ENCODE results near the gene DNMT3B.
"Not testable (repeated sequence)": the region's sequence is repeated elsewhere in the genome, so short reads cannot be mapped to it uniquely, and the experiment has no call there.

DNMT3B gene

DNA sequence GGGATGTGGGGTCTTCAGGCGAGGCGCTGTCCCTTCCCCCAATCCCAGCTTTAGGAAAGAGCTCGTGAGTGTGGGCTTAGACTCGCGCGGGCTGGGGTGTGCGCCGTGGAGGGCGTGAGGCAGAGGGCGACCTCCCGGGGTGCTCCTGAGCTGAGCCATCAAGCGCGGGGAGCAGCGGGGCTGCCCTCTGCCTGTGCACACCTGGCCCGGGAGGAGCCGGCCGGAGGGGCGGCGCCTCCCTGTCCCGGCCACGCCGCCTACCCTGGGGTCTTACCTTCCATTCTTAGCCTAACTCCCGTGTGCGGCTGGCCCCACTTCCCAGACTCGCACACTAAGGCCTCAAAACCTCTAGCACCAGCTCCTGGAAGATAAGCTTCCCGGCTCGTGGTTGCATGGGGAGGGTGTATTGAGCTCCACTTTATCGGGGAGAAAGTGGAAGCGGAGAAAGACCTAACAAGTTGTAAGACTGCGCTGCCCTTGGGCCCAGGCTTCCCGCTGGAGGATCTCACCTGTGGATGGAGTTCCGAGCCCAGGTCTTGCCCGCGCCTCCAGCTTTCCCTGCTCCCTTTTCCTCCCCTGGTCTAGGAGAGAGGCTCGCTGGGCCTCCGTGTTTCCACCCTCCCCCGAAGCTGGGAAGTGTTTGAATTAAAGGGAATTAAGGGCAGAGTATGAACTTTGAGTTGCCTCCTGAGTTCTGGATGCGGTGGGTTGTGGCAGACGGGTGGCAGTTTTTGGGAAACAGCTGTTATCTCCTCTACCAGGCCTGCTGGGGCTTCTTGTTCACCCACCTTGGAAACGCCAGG is 1.2 kb downstream of the DNMT3B start:
- DNase-seq = no peak

DNA sequence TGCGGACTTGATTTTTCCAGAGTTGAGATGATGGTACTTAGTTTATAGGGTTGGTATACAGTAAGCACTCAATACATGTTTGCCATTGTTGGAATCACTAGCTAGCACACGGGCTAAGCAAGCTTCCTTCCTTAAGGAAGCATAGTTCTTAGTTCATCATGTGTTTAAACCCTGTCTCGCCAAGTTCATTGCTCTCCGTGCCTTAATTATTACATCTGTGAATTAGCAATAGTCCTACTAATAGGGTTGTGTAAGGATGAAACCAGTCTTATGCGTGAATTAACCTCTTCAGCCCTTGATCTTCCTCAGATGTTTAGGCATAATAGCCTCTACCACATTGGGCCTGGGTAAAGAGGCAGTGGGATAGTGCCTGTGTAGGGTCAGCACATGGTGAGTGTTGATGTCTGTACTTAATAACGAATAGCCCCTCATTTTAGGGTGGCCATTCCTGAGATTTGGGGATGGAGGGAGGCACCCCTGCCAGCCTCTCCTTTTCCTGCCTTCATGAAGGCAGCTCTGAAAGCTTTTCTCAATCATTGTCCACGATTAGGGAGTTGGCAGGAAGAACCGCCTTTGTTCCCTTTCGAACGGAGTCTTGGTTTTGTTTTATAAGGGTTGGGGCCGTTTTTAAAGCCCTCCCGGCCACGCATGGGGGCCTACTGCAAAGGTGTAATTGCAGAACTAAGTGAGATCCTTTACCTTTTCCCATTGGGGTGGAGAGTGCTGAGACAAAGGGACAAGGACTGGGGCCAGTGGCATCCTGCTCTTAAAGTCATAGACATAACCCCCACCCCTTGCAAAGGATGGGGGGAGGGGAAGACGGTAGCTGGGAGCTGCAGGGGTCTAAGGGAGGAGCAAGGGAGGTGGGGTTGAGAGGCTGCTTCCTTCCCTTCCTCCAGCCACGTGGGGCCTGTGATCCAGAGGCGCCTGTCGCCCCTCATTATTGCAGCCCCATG is 2.1 kb downstream of the DNMT3B start:
- DNase-seq = no peak

DNA sequence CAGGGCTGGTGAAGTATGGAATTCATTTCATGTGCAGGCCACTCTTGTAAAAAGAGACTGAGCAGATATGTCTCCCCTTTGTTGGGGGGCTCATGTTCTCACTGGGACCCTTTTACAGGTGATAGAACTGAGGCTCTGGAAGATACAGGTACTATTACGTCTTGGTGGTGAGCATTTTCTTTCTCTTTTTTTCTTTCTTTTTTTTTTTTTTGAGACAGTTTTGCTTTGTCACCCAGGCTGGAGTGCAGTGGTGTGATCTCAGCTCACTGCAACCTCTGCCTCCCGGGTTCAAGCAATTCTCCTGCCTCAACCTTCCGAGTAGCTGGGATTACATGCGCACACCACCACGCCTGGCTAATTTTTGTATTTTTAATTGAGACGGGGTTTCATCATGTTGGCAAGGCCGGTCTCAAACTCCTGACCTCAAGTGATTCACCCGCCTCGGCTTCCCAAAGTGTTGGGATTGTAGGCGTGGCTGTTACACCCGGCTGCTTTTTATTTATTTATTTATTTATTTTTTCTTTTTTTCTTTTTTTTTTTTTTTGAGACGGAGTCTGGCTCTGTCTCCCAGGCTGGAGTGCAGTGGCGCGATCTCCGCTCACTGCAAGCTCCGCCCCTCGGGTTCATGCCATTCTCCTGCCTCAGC is 3.2 kb downstream of the DNMT3B start:
- DNase-seq = not testable (repeated sequence)

DNA sequence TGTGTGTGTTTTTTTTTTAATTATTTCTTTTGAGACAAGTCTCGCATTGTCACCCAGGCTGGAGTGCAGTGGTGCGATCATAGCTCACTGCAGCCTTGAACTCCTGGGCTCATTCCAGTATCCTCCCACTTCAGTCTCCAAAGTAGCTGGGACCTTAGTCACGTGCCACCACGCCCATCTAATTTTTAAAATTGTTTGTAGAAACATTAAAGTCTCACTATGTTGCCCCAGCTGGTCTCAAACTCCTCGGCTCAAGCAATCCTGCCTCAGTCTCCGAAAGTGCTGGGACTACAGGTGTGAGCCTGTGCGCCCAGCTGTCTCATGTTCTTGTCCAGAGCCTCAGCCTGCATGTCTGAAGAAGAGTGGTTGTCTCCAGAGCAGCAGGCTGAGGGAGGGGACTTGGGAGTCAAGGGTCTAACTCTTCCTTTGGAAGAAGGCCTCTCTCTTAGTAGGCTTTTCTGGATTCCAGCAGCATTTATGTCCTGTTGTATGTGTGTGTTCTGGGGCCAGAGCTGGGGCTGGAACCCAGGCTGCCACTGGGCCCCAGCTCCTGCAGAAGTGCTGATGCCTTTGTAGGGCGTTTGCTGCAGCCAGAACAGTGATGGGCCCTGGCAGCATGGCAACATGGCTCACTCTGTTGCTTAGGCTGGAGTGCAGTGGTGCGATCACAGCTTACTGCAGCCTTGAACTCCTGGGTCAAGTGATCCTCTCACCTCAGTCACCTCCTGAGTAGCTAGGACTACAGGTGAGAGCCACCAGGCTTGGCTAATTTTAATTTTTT is 5.4 kb downstream of the DNMT3B start:
- DNase-seq = no peak

DNA sequence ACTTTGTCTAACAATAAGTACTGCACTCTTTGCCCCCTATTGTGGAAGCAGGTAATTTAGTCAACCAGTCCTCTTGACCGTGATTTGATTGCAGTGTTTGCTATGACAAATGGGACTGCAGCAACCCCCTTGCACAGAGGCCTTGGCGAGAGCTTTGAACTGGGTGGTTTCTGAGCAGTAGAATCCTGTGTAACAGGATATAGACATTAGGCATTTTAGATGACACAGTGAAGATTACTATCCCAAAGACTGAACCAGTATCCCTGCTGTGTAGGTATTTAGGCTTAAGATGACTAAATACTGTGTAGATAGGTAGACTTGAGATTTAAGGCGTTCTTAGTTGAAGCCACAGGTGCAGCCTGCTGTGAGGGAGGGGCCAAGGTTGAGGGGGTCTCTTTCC is 9.9 kb downstream of the DNMT3B start:
- DNase-seq = no peak

DNA sequence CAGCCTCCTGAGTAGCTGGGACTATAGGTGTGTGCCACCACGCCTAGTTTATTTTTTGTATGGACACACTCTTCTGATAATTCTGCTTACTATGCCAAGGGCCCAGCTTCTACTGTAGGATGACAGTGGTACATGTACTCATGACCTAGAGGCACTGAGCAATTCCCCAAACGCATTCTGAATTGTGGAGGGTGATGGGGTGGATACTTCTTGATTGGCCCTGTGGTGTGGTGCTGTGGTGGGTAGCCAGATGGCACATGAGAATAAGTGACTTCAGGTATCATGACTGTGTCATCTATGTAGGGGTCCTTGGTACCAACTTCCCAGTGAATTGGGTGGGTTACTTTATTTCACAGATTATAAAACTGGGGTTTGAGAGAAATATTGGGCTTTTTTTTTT is 11.0 kb downstream of the DNMT3B start:
- no peak for DNase-seq

DNA sequence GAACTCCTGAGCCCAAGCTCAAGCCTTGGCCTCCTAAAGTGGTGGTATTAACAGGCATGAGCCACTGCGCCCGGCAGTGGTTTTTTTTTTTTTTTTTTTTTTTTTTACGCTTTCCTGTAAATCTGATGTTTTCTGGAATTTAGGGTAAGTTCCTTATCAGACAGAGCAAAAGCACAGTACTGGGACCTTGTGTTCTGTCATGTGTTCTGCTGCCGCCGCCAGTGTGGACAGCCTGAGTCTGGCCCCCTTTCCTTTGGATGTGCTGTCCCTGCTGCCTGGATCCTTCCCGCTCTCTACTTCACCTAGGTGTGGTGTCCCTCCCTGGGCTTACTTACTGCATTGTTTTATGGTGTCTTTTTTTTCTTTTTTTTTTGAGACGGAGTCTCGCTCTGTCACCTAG is 11.7 kb downstream of the DNMT3B start:
- DNase-seq = no peak

DNA sequence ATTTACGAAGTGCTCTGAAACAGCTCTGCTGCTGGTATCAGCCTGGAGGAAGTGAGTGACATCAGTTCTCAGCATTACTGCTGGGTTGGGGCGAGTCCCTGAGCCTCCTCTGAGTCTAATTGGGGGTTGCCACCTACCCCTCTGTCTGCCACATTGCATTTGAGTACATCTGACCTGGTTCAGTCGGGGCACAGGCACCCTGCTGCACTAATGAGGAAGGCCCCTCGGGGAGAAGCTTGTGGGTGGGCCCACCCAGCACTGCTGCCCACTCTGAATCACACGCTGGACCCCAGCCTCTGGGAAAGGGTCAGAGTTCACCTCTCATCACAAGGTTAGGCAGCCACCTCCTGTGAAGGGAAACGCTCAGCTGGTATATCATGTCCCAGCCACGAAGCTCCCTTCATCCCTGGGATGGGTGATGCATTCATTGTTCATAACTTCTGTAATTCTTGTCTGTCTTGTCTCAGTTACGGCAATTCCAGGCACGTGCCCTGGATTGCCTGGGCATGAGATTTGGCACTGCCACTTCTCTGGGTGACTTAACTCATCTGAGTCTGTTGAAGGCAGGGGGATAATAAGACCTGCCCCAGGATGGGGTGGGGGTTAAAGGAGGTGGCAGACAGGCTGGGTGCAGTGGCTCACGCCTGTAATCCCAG is 13.3 kb downstream of the DNMT3B start:
- no peak for DNase-seq

DNA sequence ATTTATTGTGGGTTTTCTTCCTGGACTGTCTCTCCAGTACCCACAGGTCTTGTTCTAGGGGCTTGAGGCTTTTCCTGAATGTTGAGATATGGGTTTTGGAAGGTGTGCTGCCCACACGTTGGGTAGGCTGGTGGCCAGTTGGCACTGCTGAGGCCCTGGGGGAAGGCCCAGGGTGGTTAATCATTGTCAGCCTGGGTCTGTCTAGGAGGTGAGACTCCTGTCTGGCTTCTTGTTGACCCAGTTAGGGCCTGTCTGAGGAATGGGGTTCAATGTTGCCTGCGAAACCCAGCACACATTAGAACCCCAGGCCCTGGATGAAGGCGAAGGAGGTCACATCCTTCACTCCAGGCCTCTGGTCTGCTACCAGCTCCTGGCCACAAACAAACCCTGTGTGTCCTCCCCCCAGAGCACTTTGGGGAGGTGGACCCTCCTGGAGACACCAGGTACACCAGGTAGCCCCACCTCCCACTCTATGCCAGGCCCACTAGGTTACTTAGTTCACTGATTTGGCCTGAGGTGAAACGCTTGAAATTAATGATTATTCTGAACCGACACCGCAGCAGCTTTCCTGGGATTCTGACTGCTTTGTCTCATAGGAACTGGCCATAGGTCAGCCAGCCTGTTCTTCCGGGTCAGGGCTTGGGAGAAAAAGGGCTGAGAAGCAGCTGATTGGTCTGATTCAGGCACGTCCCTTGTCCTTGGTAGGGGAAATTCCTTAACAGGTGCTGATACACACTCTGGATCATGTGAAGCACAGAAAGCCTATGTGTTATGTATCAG is 15.2 kb downstream of the DNMT3B start:
- no peak for DNase-seq

DNA sequence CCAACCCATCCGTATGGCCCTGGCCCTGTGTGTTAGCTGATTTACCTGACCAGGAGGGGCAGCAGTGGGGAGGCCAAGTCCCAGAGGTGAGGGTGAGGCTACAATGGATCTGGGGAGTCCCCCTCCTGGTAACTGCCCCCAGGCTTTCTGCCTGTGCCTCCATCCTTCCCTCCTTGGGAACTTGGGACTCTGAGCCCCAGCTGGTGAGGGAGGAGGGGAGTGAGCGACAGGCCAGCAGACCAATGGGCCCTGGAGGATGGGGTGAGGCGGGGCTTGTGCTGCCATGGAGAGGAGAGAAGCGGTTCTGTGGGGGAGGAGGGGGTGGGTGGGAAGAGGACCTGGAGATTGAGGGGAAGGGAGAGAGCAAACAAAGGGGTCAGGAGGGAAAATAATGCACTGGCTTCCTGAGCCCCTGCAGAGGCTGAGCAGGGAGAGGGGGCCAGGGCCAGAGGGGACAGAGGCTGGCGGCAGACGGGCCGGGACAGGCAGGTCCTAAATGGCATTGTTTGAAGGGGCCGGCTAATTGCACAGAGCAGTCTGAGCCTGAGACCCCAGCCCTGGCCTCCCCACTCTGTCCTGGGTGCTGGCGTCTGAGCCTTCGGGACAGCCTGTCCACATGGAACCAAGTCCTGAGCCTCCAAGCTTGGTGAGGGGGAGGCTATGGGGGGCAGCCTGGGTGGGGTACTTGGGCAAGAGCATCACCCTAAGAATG is 17.5 kb downstream of the DNMT3B start:
- DNase-seq = no peak

DNA sequence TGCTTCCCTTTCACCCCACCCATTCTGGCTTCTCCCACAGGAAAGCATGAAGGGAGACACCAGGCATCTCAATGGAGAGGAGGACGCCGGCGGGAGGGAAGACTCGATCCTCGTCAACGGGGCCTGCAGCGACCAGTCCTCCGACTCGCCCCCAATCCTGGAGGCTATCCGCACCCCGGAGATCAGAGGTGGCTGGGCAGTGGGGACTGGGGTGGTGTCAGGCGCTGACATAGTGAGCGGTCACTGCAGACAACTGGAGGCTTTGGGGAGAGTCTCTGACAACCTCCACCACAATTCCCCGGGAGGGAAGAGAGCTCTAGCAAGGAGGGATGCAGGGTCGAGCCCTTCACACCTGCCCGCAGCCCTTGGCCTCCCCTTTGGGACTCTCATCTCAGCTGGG is 18.1 kb downstream of the DNMT3B start:
- DNase-seq = no peak

DNA sequence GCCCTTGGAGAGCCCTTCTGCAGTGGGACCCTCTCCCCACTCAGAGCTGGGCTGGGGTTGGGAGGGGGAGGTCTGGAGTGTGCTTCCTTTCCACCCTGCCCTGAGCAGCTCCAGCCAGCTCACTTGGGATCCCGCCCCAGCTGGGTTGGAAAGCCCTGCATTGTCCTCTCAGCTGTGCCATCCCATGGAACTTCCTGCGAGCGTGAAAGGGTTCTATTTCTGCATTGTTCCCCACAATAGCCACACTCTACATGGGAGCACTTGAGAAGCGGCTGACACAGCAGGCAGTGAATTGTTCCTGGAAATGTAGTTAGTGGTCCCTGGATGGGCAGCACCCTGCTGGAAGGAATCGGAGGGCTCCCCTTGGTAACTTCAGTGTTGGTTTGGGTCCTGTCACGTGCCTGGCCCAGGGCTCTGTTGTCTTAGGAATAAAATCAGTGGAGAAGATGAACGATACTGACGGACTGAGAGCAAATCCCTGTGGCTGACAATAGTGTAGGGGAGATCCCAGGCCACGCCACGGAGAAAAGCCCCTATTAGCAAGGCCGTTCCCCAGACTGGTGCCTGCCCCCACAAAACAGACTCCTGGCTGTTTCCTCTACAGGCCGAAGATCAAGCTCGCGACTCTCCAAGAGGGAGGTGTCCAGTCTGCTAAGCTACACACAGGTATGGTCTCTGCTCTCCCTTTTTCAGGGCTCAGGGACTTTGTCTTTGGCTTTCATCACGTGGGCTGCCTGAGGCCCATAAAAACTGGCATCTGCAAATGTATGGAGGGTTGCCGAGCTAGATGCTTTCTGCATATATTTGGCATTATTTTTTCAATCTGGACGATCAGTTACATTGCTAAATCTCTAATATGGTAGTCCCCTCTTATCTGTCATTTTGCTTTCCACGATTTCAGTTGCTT is 18.8 kb downstream of the DNMT3B start:
- no peak for DNase-seq

DNA sequence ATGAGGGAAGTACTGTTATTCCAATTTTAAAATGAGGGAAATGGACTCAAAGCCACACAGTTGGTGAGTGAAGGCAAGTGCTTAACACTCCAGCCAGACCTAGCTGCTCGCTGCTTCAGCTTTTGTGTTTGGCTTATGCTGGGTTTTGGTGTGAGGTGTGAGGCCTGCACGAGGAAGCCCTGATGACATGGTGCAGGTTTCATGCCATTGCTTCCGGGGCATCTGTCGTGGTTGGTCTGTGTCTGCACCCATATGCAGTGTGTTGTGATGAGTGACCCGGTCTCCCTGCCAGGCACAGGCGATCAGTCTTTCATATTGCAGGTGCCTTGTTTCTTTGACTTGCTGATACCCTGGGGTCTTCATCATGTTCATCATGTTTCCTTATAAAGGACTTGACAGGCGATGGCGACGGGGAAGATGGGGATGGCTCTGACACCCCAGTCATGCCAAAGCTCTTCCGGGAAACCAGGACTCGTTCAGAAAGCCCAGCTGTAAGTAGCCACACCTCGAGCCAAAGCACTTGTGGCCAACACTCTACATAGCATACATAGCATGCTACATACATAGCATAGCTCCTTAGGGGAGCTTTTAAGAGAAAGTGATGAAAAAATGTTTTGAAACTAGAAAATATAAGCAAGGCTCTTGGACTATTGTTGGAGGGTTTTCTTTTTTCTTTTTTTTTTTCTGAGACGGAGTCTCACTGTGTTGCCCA is 22.3 kb downstream of the DNMT3B start:
- DNase-seq = no peak

DNA sequence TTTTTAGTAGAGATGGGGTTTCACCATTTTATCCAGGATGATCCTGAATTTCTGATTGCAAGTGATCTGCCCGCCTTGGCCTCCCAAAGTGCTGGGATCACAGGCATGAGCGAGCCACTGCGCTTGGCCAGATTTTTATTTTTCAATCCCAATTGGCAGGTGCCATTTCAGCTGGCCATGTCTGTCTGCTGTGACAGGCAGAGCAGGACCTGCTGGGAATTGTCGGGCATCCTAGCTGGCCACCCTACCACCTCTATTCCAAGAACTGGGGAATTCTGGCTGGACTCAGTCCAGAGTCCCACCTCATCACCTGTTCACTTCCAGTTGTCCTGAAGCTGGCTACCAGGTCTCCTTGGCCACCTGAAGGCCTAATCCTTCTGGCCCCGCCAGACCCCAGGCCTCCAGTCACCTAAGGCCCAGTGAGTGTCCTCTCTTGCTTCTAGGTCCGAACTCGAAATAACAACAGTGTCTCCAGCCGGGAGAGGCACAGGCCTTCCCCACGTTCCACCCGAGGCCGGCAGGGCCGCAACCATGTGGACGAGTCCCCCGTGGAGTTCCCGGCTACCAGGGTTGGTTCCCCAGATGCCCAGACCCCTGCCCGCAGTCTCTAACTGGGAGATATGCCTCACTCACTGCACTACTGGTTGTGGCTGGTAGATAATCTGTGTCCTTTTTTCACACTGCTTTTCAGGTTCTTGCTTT is 24.0 kb downstream of the DNMT3B start:
- no peak for DNase-seq

DNA sequence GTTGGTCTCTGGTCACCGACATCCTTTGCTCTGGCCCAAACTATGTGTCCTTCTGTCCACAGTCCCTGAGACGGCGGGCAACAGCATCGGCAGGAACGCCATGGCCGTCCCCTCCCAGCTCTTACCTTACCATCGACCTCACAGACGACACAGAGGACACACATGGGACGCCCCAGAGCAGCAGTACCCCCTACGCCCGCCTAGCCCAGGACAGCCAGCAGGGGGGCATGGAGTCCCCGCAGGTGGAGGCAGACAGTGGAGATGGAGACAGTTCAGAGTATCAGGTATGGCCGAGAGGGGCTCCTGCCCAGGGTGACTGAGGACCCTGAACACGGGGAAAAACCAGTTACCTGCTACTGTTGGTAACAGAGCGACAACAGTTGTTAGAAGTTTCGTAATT is 25.0 kb downstream of the DNMT3B start:
- DNase-seq = no peak

DNA sequence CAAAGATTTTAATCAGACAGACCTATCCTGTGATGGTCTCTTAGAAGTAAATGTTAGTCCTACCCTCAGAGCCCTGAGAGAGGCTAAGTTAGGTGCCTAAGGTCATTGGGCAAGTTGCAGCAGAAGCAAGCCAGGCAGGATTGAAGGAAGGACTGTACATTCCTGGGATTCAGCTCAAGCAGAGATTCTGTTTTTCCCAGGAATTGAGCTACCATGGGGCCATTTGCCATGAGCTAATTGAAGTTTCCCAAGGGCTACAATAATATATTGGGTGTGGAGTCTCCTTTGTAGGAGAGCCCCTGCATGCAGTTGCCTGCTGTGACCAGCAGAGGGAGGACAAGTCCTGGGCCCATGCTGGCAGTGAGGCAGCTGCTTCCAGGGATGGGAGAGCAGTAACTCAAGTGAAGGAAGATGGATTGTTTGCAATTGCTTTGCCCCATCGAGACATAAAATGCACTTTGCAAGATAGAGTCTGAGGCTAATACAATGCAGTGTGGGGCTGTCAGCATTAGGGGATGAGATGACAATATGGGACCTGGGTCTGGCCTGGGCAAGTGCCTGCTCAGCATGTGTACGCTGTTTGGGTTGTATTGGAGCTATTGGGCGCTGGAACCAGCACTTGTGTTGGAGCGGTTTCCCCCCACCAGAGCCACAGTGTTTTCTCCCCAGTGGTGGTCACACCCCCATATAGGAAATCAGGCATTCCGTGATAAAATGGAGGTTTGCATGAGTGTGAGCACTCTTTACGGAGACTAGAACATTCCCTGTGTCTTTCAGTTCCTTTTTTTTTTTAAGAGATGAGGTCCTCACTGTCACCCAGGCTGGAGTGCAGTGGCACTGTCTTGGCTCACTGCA is 27.9 kb downstream of the DNMT3B start:
- peak; percentile 73 to 75 for DNase-seq

DNA sequence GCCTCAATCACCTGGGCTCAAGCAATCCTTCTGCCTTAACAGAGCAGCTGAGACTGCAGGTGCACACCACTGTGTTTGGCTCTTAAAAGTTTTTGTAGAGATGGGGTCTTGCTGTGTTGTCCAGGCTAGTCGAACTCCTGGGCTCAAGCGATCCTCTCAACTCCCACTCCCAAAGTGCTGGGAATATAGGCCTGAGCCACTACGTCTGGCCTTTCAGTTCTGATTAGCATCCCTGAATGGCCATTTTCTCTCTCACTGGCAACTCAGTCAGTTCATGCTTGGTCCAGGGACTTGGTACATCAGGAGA is 28.5 kb downstream of the DNMT3B start:
- no peak for DNase-seq

All from CD4-positive, alpha-beta T cell treated with Interleukin-4 for 1 hour (primary cell).